Measurements from ENCODE around the gene NT5E. TPM values are rescaled to one million over a fixed set of nuclear protein-coding genes. Genes with fewer than 3 reads are reported as not detected.

NT5E gene
- total RNA-seq, 1 donor from 2014 or later: 5.8 TPM

DNA sequence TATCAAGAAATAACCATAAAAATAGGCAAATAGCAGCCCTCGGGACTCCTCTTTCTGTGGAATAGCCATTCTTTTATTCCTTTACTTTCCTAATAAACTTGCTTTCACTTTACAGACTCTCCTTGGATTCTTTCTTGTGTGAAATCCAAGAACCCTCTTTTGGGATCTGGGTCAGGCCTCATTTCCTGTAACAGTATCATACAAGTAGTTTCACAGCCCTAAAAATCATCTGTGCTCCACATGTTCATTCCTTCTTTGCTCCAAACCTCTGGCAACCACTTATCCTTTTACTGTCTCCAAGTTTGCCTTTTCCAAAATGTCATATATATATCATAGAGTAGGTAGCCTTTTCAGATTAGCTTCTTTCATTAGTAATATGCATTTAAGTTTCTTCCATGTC lies 13.5 kb upstream of the NT5E start:
- intact Hi-C loops (cut with micrococcal nuclease): no loop called here
- H3K9me3 Mint-ChIP-seq: peaks cover 3% of the 10 kb centered on the region
- ATAC-seq (ENCODE audit: low read depth) (no peak), DNase-seq (no peak)
- no peak overlapping the region for H3K27ac Mint-ChIP-seq
- no peaks in the 10 kb centered on the region for H3K27me3 Mint-ChIP-seq
- no peak overlapping the region for H3K4me3 Mint-ChIP-seq
- no peaks in the 10 kb centered on the region for H3K36me3 Mint-ChIP-seq (ENCODE audit: low read depth)
- H3K4me1 Mint-ChIP-seq: no peaks in the 10 kb centered on the region
- POLR2A ChIA-PET: no interaction called here
- CTCF ChIA-PET: no interaction called here
- no peak for TF ChIP-seq CTCF (IDR thresholded peaks at IDR 0.05)

GRCh38 chr6:85436939-85437495 lies 12.9 kb upstream of the NT5E start:
- Mint-ChIP-seq H3K27ac (no peak overlapping the region), H3K36me3 (ENCODE audit: low read depth) (no peaks in the 10 kb centered on the region)

GRCh38 chr6:85443349-85444117 lies 6.3 kb upstream of the NT5E start:
- Mint-ChIP-seq H3K9me3 (peaks cover 3% of the 10 kb centered on the region), H3K4me1 (peaks cover 11% of the 10 kb centered on the region), H3K4me3 (no peak overlapping the region), H3K36me3 (ENCODE audit: low read depth) (no peaks in the 10 kb centered on the region), H3K27me3 (peaks cover 4% of the 10 kb centered on the region), H3K27ac (no peak overlapping the region)
- DNase-seq (no peak), ATAC-seq (ENCODE audit: low read depth) (no peak)
- ChIA-PET CTCF (no interaction called here), POLR2A (no interaction called here)
- intact Hi-C loops (cut with micrococcal nuclease): no loop called here
- no peak for TF ChIP-seq CTCF (IDR thresholded peaks at IDR 0.05)

More at GRCh38 chr6:85436939-85437495, 12.9 kb upstream of the NT5E start:
- ChIA-PET POLR2A (no interaction called here), CTCF (no interaction called here)
- no peak overlapping the region for H3K4me3 Mint-ChIP-seq
- no peak for TF ChIP-seq CTCF (IDR thresholded peaks at IDR 0.05)
- no peaks in the 10 kb centered on the region for H3K4me1 Mint-ChIP-seq
- DNase-seq (no peak), ATAC-seq (ENCODE audit: low read depth) (no peak)
- H3K27me3 Mint-ChIP-seq: no peaks in the 10 kb centered on the region
- H3K9me3 Mint-ChIP-seq: peaks cover 3% of the 10 kb centered on the region
- intact Hi-C loops (cut with micrococcal nuclease): no loop called here

- DNase-seq: no peak
- peaks cover 10% of the 10 kb centered on the region for H3K27me3 Mint-ChIP-seq
- intact Hi-C loops (cut with micrococcal nuclease): loop anchor here (2.0 kb wide), 1 partner anchor 229 kb away; no protein-coding TSS in a partner anchor
- peaks cover 4% of the 10 kb centered on the region for H3K36me3 Mint-ChIP-seq (ENCODE audit: low read depth)
- peak overlapping the region; percentile 94 for H3K27ac Mint-ChIP-seq
- ChIA-PET CTCF (interaction anchor here (0.7 to 3.8 kb wide), 7 partner anchors 10 to 305 kb away, joined by 3 to 47 read pairs (median 4); no protein-coding TSS in a partner anchor), POLR2A (interaction anchor here (1.0 to 3.2 kb wide), 10 partner anchors 10 to 229 kb away, joined by 3 to 27 read pairs (median 8); partner anchors contain the start of genes SNX14 and SYNCRIP)
- TF ChIP-seq CTCF (IDR thresholded peaks at IDR 0.05): no peak
- H3K9me3 Mint-ChIP-seq: no peaks in the 10 kb centered on the region
- H3K4me3 Mint-ChIP-seq: peak overlapping the region; percentile 97
- peak; percentile 74 for ATAC-seq (ENCODE audit: low read depth)
- H3K4me1 Mint-ChIP-seq: peaks cover 63% of the 10 kb centered on the region
These were observed 480 bp upstream of the NT5E start for GRCh38 chr6:85449388-85449817.
